Uterus (tissue), 2 donors: ENCODE measurements around the gene SMYD4.

Experiments used
- CTCF ChIP-seq, 4 experiments: fragments of 200-600 bp in 2 of 4; fragments of 450-650 bp in 2 of 4; sonication (generic) in 2 of 4; IDR thresholded peaks; one replicate each; pipeline ENCODE4 v1.5.1; 2016 to 2019; ENCODE audit warnings: antibody characterized with exemption in 4 of 4, mild to moderate bottlenecking in 2 of 4, moderate library complexity in 1 of 4
- POLR2A ChIP-seq, 2 donors: fragments of 450-650 bp; IDR thresholded peaks; one replicate each; pipeline ENCODE4 v1.6.1; 2016; ENCODE audit warnings: antibody characterized with exemption in 2 of 2, mild to moderate bottlenecking in 1 of 2, moderate library complexity in 1 of 2

GRCh38 chr17:1861391-1862010 is 31.8 kb upstream of the SMYD4 start:
- no peak for TF ChIP-seq CTCF (IDR thresholded peaks at IDR 0.05)
- no peak for TF ChIP-seq POLR2A (IDR thresholded peaks at IDR 0.05)
